Measurements from ENCODE around the gene WDR89.

WDR89 gene

DNA sequence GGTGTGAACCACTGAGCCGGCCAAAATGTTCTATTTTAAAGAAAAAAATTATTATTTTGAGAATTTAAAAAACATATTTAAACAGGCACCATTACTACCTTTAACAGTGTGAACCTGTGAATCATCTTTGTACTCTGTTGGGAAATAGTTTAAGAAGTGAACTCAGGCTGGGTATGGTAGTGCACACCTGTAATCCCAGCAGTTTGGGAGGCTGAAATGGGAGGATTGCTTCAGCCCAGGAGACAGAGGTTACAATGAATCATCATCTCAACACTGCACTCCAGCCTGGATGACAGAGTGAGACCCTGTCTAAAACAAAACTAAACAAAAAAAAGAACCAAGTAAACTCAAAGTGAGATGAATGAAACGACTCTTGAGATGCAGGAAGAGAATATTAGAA lies 3.1 kb upstream of the WDR89 start:
- H3K9me3 ChIP-seq (ENCODE audit: insufficient read depth, low read depth, low read length) = no peaks in the 10 kb centered on the region
- no peaks in the 10 kb centered on the region for H3K27me3 ChIP-seq (ENCODE audit: insufficient read depth, low read length)
- no peak overlapping the region for H2BK5ac ChIP-seq (ENCODE audit: low read depth, low read length, poor library complexity)
- peak overlapping the region; percentile 56 for H4K91ac ChIP-seq (ENCODE audit: low read depth, low read length)
- peaks cover 6 to 9% of the 10 kb centered on the region in 2 experiments for H3K4me1 ChIP-seq (ENCODE audit: control insufficient read depth in 1 of 2, insufficient read depth in 2 of 2, low read length in 2 of 2)
- peaks cover 0 to 3% of the 10 kb centered on the region in 2 experiments for H3K36me3 ChIP-seq (ENCODE audit: control insufficient read depth in 1 of 2, insufficient read depth in 2 of 2, low read length in 2 of 2)
- H3K27ac ChIP-seq (ENCODE audit: low read depth, low read length) = no peak overlapping the region
- H3K4me3 ChIP-seq (ENCODE audit: low read depth, low read length) = no peak overlapping the region
- H4K8ac ChIP-seq (ENCODE audit: low read depth, low read length) = peak overlapping the region; percentile 25
- no peak overlapping the region for H2BK12ac ChIP-seq (ENCODE audit: low read length)
- WGBS (ENCODE audit: extremely low coverage, insufficient coverage, insufficient read length) = no CpG with 5 or more reads among the region's 2 CpGs
- no peak overlapping the region for H3K18ac ChIP-seq (ENCODE audit: low read length)
- H2BK120ac ChIP-seq (ENCODE audit: insufficient read depth, low read length, poor library complexity) = peak overlapping the region; percentile 28
- no peak overlapping the region for H2AFZ ChIP-seq (ENCODE audit: insufficient read depth, low read length, poor library complexity)
- H3K4ac ChIP-seq (ENCODE audit: low read depth, low read length) = peak overlapping the region; percentile 62
- H3K9ac ChIP-seq (ENCODE audit: low read length) = no peak overlapping the region
- peak; percentile 79 to 88 for DNase-seq
- H3K23ac ChIP-seq (ENCODE audit: low read length) = no peak overlapping the region
- H3K14ac ChIP-seq (ENCODE audit: low read length) = no peak overlapping the region
- peaks cover 5% of the 10 kb centered on the region for H3K79me2 ChIP-seq (ENCODE audit: control insufficient read depth, insufficient read depth, low read length, poor library complexity)
- H2AK5ac ChIP-seq (ENCODE audit: low read length) = no peak overlapping the region
- H4K12ac ChIP-seq (ENCODE audit: low read depth, low read length) = no peak overlapping the region
- no peak overlapping the region for H3K4me2 ChIP-seq (ENCODE audit: low read length)
- H3K79me1 ChIP-seq (ENCODE audit: low read length) = peaks cover 27% of the 10 kb centered on the region

DNA sequence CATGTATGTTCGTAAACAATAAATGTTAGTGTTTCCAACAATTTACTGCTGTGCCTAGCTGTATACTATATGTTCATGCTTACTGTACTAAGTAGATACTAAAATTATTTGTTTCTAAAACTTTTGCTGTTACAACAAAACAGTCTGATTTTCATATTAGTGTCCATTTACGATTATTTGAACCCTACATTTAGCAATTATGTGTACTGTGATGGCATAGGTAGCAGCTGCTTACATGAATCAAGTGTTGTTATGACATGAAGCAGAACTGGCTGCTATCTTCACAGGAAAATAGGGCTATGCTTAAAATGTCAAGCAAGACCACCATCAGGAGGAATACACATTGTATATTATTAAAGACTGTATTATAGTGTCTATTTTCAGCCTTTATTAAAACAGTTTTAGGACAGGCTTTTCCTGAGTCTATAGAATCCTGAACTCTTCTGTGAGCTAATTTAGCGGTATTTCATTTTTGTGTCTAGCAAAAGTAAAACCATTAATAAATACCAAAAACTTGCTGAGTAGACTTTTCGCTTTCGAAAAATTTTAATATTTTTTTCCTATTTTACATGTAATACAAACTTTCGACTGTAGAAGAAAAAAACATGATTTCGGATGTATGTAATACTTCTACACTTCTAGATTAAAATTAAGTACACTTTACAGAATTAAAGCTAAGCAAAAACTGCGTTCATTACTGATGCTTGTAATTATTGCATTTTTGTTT lies 1.1 kb upstream of the WDR89 start:
- Histone ChIP-seq H4K91ac (ENCODE audit: low read depth, low read length) (no peak overlapping the region), H3K36me3 (ENCODE audit: control insufficient read depth in 1 of 2, insufficient read depth in 2 of 2, low read length in 2 of 2) (peaks cover 0 to 4% of the 10 kb centered on the region in 2 experiments), H3K4me3 (ENCODE audit: low read depth, low read length) (peak overlapping the region; percentile 47), H3K14ac (ENCODE audit: low read length) (no peak overlapping the region), H3K4me2 (ENCODE audit: low read length) (peak overlapping the region; percentile 67), H3K27me3 (ENCODE audit: insufficient read depth, low read length) (no peaks in the 10 kb centered on the region), H4K12ac (ENCODE audit: low read depth, low read length) (no peak overlapping the region), H3K18ac (ENCODE audit: low read length) (no peak overlapping the region), H4K8ac (ENCODE audit: low read depth, low read length) (no peak overlapping the region), H2AK5ac (ENCODE audit: low read length) (no peak overlapping the region), H3K9me3 (ENCODE audit: insufficient read depth, low read depth, low read length) (no peaks in the 10 kb centered on the region), H2BK12ac (ENCODE audit: low read length) (no peak overlapping the region), H3K9ac (ENCODE audit: low read length) (no peak overlapping the region), H3K23ac (ENCODE audit: low read length) (no peak overlapping the region), H2AFZ (ENCODE audit: insufficient read depth, low read length, poor library complexity) (no peak overlapping the region), H3K79me2 (ENCODE audit: control insufficient read depth, insufficient read depth, low read length, poor library complexity) (peaks cover 7% of the 10 kb centered on the region), H3K4ac (ENCODE audit: low read depth, low read length) (no peak overlapping the region), H3K79me1 (ENCODE audit: low read length) (peaks cover 19% of the 10 kb centered on the region), H3K27ac (ENCODE audit: low read depth, low read length) (no peak overlapping the region), H2BK120ac (ENCODE audit: insufficient read depth, low read length, poor library complexity) (no peak overlapping the region), H3K4me1 (ENCODE audit: control insufficient read depth in 1 of 2, insufficient read depth in 2 of 2, low read length in 2 of 2) (peaks cover 4 to 6% of the 10 kb centered on the region in 2 experiments), H2BK5ac (ENCODE audit: low read depth, low read length, poor library complexity) (no peak overlapping the region)
- WGBS (ENCODE audit: extremely low coverage, insufficient coverage, insufficient read length) = no CpG with 5 or more reads among the region's 8 CpGs
- DNase-seq = no peak

DNA sequence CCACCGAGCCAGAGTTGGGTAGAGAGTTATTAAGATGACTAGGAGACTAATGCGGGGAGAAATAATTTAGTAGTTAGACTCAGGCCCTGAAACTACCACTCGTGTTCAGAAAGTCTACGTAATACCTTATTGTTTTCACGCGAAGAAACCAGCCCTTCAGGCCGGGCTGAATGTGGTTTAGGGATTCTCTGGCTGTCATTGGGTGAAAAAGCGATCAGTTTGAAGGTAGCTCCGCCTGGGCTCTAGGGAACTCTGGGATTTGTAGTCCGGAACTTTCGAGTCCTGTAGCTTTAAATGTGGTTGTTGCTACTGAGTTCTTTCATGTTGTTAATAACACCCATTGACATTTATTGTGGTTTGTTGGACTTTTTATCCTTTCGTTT lies 549 bp upstream of the WDR89 start:
- peak overlapping the region; percentile 55 for H3K4me2 ChIP-seq (ENCODE audit: low read length)
- peak overlapping the region; percentile 69 for H3K4me3 ChIP-seq (ENCODE audit: low read depth, low read length)
- H3K9ac ChIP-seq (ENCODE audit: low read length) = peak overlapping the region; percentile 85
- H3K4me1 ChIP-seq (ENCODE audit: control insufficient read depth in 1 of 2, insufficient read depth in 2 of 2, low read length in 2 of 2) = peaks cover 0 to 3% of the 10 kb centered on the region in 2 experiments
- peaks cover 0 to 4% of the 10 kb centered on the region in 2 experiments for H3K36me3 ChIP-seq (ENCODE audit: control insufficient read depth in 1 of 2, insufficient read depth in 2 of 2, low read length in 2 of 2)
- H3K23ac ChIP-seq (ENCODE audit: low read length) = no peak overlapping the region
- peaks cover 7% of the 10 kb centered on the region for H3K79me2 ChIP-seq (ENCODE audit: control insufficient read depth, insufficient read depth, low read length, poor library complexity)
- no peak overlapping the region for H2AFZ ChIP-seq (ENCODE audit: insufficient read depth, low read length, poor library complexity)
- H2BK12ac ChIP-seq (ENCODE audit: low read length) = no peak overlapping the region
- H3K4ac ChIP-seq (ENCODE audit: low read depth, low read length) = no peak overlapping the region
- no peak overlapping the region for H3K18ac ChIP-seq (ENCODE audit: low read length)
- H3K27me3 ChIP-seq (ENCODE audit: insufficient read depth, low read length) = no peaks in the 10 kb centered on the region
- no peak overlapping the region for H4K91ac ChIP-seq (ENCODE audit: low read depth, low read length)
- DNase-seq = peak; percentile 89 to 96
- H4K12ac ChIP-seq (ENCODE audit: low read depth, low read length) = no peak overlapping the region
- no peak overlapping the region for H2AK5ac ChIP-seq (ENCODE audit: low read length)
- H3K9me3 ChIP-seq (ENCODE audit: insufficient read depth, low read depth, low read length) = no peaks in the 10 kb centered on the region
- no peak overlapping the region for H3K14ac ChIP-seq (ENCODE audit: low read length)
- peak overlapping the region; percentile 5 for H2BK5ac ChIP-seq (ENCODE audit: low read depth, low read length, poor library complexity)
- H3K79me1 ChIP-seq (ENCODE audit: low read length) = peaks cover 13% of the 10 kb centered on the region
- H3K27ac ChIP-seq (ENCODE audit: low read depth, low read length) = peak overlapping the region; percentile 93
- H4K8ac ChIP-seq (ENCODE audit: low read depth, low read length) = no peak overlapping the region
- WGBS (ENCODE audit: extremely low coverage, insufficient coverage, insufficient read length) = no CpG with 5 or more reads among the region's 12 CpGs
- H2BK120ac ChIP-seq (ENCODE audit: insufficient read depth, low read length, poor library complexity) = no peak overlapping the region

GRCh38 chr14:63638493-63638892 lies 3.2 kb downstream of the WDR89 start:
- Histone ChIP-seq H2AK5ac (ENCODE audit: low read length) (no peak overlapping the region), H3K79me1 (ENCODE audit: low read length) (peaks cover 10% of the 10 kb centered on the region), H3K36me3 (ENCODE audit: control insufficient read depth in 1 of 2, insufficient read depth in 2 of 2, low read length in 2 of 2) (peaks cover 0 to 5% of the 10 kb centered on the region in 2 experiments), H4K8ac (ENCODE audit: low read depth, low read length) (no peak overlapping the region), H3K4ac (ENCODE audit: low read depth, low read length) (no peak overlapping the region), H2BK12ac (ENCODE audit: low read length) (no peak overlapping the region), H4K91ac (ENCODE audit: low read depth, low read length) (no peak overlapping the region), H3K4me2 (ENCODE audit: low read length) (no peak overlapping the region), H2AFZ (ENCODE audit: insufficient read depth, low read length, poor library complexity) (no peak overlapping the region), H4K12ac (ENCODE audit: low read depth, low read length) (no peak overlapping the region), H3K9ac (ENCODE audit: low read length) (no peak overlapping the region), H3K9me3 (ENCODE audit: insufficient read depth, low read depth, low read length) (no peaks in the 10 kb centered on the region), H3K4me3 (ENCODE audit: low read depth, low read length) (no peak overlapping the region), H3K23ac (ENCODE audit: low read length) (no peak overlapping the region), H3K4me1 (ENCODE audit: control insufficient read depth in 1 of 2, insufficient read depth in 2 of 2, low read length in 2 of 2) (peaks cover 0 to 1% of the 10 kb centered on the region in 2 experiments), H3K27ac (ENCODE audit: low read depth, low read length) (no peak overlapping the region), H2BK120ac (ENCODE audit: insufficient read depth, low read length, poor library complexity) (no peak overlapping the region), H3K18ac (ENCODE audit: low read length) (no peak overlapping the region), H3K27me3 (ENCODE audit: insufficient read depth, low read length) (no peaks in the 10 kb centered on the region), H2BK5ac (ENCODE audit: low read depth, low read length, poor library complexity) (no peak overlapping the region), H3K79me2 (ENCODE audit: control insufficient read depth, insufficient read depth, low read length, poor library complexity) (peaks cover 8% of the 10 kb centered on the region), H3K14ac (ENCODE audit: low read length) (no peak overlapping the region)
- DNase-seq = no peak
- no CpG with 5 or more reads among the region's 1 CpG for WGBS (ENCODE audit: extremely low coverage, insufficient coverage, insufficient read length)

Data from trophoblast cell (in vitro differentiated cells and primary cell).